Hematopoietic multipotent progenitor cell treated with erythropoietin and hydrocortisone succinate and interleukin-3 and kit ligand, for 15 days (in vitro differentiated cells): ENCODE measurements around the gene CGGBP1.

Source experiments
- DNase-seq: peaks from one replicate; pipeline ENCODE4 v3.0.0-alpha.2; 2015; ENCODE audit warnings: low spot score

CGGBP1 gene, protein sequence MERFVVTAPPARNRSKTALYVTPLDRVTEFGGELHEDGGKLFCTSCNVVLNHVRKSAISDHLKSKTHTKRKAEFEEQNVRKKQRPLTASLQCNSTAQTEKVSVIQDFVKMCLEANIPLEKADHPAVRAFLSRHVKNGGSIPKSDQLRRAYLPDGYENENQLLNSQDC

GRCh38 chr3:88058581-88059379 is at the start of gene CGGBP1, which contains the start of gene ZNF654:
CGGBP1 (minus strand) TSS chr3:88059005; CDS start chr3:88055976, 3,029 bp downstream.
ZNF654 (plus strand) TSS chr3:88059255; CDS start chr3:88059320, 65 bp downstream.
- peak; percentile 99 for DNase-seq

- DNase-seq, result no peak
These were observed 46.5 kb upstream of the CGGBP1 start for GRCh38 chr3:88105325-88105724.

DNA sequence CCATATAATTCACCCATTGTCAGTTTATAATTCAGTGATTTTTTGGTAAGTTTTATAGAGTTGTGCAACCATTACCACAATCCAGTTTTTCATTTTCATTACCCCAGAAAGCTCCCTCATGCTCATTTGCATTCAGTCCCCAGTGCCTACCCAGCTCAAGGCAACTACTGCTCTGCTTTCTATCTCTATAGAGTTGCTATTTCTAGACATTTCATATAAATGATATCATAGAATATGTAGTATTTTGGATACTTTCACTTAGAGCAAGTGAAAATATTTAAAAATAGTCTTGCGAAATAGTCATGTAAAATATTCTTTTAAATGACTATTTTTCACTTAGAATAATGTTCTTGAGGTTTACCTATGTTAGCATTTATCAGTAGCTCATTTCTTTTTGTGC is 42.3 kb upstream of the CGGBP1 start:
- DNase-seq, result no peak

DNA sequence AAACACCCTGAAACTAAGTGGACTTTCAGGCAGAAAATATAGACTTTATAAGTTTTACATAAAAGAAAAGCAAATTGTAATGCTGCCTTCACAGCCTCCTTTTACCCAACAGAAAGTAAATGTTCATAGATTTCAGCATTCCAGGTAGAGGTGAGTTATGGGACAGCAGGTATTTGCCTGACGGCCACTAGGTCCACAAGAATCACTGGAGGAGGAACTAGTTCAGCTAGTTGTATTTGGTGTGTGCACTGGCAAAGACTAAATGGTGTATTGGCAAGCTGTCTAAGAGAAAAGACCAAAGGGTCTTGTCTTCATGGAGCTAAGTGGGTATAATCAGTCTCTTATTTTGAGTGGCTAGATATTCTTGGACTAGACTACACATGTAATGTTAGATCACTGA is 34.5 kb upstream of the CGGBP1 start:
- no peak for DNase-seq

DNA sequence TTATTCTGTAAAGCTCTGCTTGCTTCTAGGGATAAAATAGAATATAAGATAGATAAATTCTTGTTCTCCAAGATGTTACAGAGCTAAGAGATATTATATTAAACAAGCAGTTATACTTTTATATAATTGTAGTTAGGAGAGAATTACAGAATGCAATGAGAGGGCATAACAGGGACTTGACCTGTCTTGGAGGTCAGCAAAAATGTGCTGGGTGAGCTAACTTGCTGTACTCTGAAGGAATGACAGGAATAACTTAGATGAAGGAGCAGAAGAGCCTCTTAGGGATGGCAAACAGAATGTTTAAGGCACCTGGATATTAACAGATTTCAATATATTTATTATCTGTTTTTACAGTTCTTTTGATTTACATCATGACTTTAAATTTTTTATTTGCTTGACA is 33.5 kb upstream of the CGGBP1 start:
- no peak for DNase-seq

- DNase-seq, result no peak
These were observed 31.9 kb upstream of the CGGBP1 start for GRCh38 chr3:88090681-88091080.

GRCh38 chr3:88084097-88084501 is 25.3 kb upstream of the CGGBP1 start:
- no peak for DNase-seq

DNA sequence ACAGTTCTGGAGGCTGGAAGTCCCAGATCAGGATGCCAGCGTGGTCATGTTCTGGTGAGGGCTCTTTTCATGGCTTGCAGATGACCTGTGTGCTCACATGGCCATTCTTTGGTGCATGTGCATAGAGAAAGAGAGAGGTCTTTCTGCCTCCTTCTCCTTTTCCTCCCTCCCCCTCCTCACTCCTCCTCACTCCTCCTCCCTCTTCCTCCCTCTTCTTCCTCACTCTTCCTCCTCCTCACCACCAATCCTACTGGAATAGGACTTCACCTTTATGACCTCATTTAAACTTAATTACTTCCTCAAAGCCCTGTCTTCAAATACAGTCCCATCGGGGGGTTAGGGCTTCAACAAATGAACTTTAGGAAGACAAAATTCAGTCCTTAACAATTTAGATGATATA is 24.0 kb upstream of the CGGBP1 start:
- DNase-seq, result no peak

GRCh38 chr3:88078932-88079331 is 20.1 kb upstream of the CGGBP1 start:
- no peak for DNase-seq

GRCh38 chr3:88076712-88077111 is 17.9 kb upstream of the CGGBP1 start:
- DNase-seq, result peak; percentile 40

DNA sequence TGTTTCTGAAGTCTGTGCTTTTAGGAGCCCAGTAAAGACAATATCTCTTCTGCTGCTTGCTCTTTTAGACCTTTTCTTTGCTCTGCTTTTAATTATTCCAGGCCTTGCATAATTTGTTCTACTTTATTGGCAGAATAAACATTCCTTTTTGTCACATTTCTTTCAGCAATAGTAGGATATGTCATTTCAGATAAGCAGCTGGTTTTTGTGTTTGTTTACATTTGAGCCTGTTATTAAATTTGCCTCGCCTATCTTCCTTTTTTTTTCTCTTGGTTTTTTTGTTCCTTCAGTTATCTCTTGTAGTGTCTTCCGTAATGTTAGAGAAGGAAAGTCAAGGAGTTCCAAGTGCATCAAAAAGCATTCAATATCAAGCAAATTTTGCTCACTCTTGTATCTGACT is 16.7 kb upstream of the CGGBP1 start:
- DNase-seq, result no peak

DNA sequence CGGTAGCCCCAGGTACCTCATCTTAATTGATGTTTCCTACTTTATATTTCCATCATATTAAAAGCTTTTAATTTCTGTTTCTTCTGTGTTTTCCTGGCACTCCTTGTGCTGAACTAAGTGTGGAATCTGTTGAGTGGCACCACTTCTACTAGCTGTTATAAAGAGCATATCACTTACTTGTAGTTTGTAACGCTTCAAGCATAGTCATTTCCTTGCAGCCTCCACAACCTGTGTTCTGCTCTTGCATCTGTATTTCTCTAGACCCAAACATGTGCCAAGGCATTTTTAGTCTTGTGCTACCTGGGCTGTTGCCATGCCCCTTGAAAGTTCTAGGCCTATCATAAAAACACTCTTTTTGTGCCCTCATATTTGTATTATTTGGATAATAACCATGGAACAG is 16.3 kb upstream of the CGGBP1 start:
- DNase-seq, result no peak

DNA sequence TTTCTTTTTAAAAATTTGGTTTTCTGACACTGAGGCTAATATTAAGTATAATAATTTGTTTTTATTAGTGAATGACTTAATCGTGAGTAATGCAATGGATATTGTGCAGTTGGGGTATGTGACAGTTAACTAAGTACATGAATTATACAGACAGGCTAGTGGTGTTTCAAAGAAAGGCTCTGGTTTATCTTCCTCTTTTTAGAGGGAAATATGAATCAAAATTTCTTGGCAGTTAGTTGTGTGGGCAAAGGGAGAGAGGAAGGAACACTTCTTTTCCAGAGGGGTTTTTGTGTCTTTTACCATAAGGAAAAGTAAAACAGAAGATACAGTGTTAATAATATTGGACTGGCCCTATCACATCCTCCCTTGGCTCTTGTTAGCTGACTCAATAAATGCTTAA is 2.9 kb upstream of the CGGBP1 start:
- DNase-seq, result no peak

DNA sequence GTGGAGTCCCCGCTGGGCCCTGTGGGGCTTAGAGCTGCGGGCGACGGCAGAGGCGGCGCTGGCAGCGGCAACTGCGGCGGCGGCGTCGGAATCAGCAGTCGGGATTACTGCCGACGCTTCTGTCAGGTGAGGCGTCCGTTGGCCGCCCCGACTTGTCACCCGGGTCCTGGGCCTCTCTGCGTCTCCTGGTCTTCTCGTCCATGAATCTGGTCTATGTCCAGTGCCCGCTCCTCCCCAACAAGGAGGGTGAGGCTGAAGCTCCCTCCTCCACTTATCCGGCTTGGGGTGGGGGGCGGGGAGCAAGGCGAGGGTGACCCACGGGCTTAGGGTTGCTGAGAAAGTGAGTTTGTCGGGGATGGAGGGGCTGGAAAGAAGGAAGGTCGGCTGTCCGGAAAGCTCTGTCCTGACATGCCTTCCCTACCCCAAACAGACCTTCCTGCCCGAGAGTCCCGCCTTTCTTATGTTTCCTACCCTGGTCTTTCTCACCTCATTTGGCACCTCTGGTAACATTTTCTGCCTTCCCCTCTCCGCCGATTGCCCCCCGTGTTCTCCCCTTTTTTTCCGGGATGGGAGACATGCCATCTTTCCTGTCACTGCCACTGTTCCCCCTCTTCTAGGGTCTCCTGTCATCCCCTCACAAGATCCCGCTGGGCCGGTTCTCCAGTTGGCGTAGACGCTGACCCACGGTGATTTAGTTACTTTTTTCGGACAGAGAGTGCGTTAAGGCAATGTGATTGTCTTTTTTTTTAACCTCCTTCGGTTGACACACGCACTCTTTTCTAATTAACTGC is 770 bp upstream of the CGGBP1 start:
- peak; percentile 15 for DNase-seq

DNA sequence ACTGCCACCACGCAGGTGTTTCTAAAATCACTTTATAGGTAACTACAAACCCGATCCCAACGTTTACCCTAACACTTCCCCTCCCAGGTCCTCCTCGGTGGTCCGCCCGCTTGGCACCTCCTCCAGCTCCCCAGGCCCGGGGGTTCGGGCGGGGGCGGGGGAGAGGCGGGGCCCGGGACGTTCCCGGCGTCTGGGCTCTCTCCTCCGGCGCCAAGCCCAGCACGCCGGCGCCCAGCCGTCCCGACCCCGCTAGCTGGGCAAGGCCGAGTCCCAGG is 562 bp downstream of the CGGBP1 start:
- peak; percentile 20 for DNase-seq

- peak; percentile 17 for DNase-seq
These were observed 1.0 kb downstream of the CGGBP1 start for GRCh38 chr3:88057630-88058305.

- DNase-seq, result no peak
These were observed 12.0 kb downstream of the CGGBP1 start for GRCh38 chr3:88046766-88047165.

- DNase-seq, result no peak
These were observed 14.4 kb downstream of the CGGBP1 start for GRCh38 chr3:88044411-88044810.

GRCh38 chr3:88041005-88041404 is 17.8 kb downstream of the CGGBP1 start:
- DNase-seq, result no peak

DNA sequence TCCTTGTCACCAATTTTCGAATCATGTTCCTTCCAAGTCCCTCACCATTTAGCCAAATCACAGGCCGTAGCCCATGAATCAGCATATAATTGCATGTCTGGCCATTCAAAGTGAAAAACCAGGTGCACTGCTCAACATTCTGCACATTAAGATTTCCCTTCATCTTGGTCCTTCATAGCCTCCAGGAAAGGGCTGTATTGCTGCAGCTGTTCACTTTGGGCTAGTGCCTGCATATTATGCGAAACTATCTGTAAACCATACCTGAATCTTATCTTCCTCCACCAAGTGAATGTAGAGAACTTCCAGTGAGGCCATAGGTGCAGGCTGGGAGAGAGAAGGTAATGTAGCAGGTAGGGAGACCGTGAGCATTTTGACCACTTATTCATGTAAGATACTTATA is 18.3 kb downstream of the CGGBP1 start:
- no peak for DNase-seq

- no peak for DNase-seq
These were observed 20.2 kb downstream of the CGGBP1 start for GRCh38 chr3:88038566-88038965.

DNA sequence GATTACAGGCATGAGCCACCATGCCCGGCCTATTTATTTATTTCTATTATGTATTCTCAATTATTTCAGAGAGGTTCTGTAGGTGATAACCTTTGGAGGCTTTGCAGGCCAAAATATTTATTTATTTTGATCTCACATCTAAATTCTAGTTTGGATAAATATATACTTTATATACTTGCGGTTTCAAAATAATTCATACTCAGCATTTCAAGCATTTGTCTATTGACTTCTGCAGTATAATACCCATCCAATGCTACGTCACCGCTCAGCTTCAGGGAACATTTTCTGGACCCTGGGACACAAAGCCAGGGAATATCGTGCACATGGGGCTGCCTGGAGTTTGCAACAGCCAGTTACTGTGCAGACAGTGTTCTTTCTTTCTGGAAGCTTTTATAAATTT is 22.6 kb downstream of the CGGBP1 start:
- no peak for DNase-seq
